Tibial nerve (tissue), 4 donors: Measurements from ENCODE around the gene MALAT1. TPM values are rescaled to one million over a fixed set of nuclear protein-coding genes. Genes with fewer than 3 reads are reported as not detected.
"Not testable (repeated sequence)": the region's sequence is repeated elsewhere in the genome, so short reads cannot be mapped to it uniquely, and the experiment has no call there.

Experiments used
- DNase-seq, 2 donors: peaks; one replicate each; pipeline ENCODE4 v3.0.0-alpha.2; 2019; ENCODE audit warnings: low spot score in 2 of 2
- H3K27ac ChIP-seq, 4 donors: fragments of 200-600 bp; sonication (generic) in 3 of 4; one replicate each; pipeline ENCODE4 v1.5.1; 2017 to 2019; ENCODE audit warnings: mild to moderate bottlenecking in 1 of 4
- H3K27me3 ChIP-seq, 2 donors: fragments of 200-600 bp; sonication (generic) in 1 of 2; one replicate each; pipeline versions ENCODE4 v1.5.1 to v1.6.0; 2017 to 2019
- H3K36me3 ChIP-seq, 3 donors: fragments of 200-600 bp; sonication (generic); one replicate each; pipeline ENCODE4 v1.5.1; 2018 to 2019
- H3K4me1 ChIP-seq, 4 donors: fragments of 200-600 bp; sonication (generic) in 3 of 4; one replicate each; pipeline ENCODE4 v1.5.1; 2017 to 2019
- H3K4me3 ChIP-seq, 4 donors: fragments of 200-600 bp; sonication (generic) in 3 of 4; one replicate each; pipeline ENCODE4 v1.5.1; 2017 to 2019; ENCODE audit warnings: mild to moderate bottlenecking in 1 of 4, moderate library complexity in 1 of 4
- H3K9me3 ChIP-seq, 4 donors: fragments of 200-600 bp; sonication (generic) in 3 of 4; one replicate each; pipeline ENCODE4 v1.5.1; 2017 to 2019
- EP300 ChIP-seq, 2 donors: sonication (generic); formaldehyde crosslinking; IDR thresholded peaks; one replicate each; pipeline ENCODE4 v1.6.1; 2017; ENCODE audit warnings: antibody characterized with exemption in 2 of 2, mild to moderate bottlenecking in 1 of 2
- POLR2A ChIP-seq, 2 donors: fragments of 450-650 bp; IDR thresholded peaks; one replicate each; pipeline ENCODE4 v1.6.1; 2017; ENCODE audit warnings: antibody characterized with exemption in 2 of 2, mild to moderate bottlenecking in 2 of 2, moderate library complexity in 2 of 2
- WGBS, 2 donors: methylation state at CpG; one replicate each; pipeline ENCODE4 v1.1.5; 2018; 5-methylcytosine and 5-hydroxymethylcytosine counted together
- total RNA-seq, 4 donors: library from RNA; depleted of rRNA; stranded (reverse); fragments of >200 nt; gene quantifications; one replicate each; pipeline ENCODE4 v1.1.0, GENCODE V29; 2016
- TF ChIP-seq, protein P1 (sequence below), 5 experiments: fragments of 200-600 bp in 3 of 5; fragments of 450-650 bp in 2 of 5; sonication (generic) in 3 of 5; IDR thresholded peaks; one replicate each; pipeline ENCODE4 v1.5.1; 2016 to 2019; ENCODE audit warnings: antibody characterized with exemption in 5 of 5, mild to moderate bottlenecking in 3 of 5, moderate library complexity in 2 of 5

The MALAT1 gene
- total RNA-seq, 4 donors from 2014 or later = 20,649 to 23,532 (median 22,230) TPM

DNA sequence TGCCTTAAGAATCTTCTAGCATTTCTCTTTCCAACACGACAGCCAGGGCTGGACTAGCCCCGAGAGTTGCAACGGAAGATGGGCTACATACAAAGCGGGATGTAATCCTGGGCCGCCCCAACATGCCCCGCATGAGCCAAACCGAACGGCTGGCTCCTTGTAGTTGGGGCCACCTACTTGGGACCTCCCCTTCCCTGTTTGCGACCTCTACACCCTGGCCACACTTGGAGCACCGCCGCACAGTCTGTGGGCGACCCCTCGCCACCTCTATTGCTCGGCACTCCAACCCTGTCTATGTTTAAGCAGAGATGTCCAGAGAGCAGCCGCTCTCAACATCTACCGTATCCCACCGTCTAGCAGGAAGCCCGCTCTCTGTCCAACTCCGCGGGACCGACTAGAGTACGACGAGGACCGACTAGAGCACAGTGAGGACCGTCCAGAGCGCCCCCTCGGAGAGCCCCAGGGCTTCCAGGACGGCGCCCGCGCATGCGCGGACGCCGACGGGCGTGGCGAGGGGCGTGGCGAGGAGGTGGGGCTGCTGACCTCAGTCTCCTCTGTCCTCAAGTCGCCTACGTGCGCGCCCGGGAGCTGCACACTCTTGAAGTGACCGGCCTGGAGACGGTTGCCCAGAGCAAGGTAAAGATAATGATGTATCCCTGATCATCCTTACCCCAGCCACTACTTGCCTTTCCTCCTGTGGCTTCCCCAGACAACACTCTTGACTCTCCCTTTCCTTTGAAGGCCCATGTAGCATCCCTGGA, 44.0 kb upstream of the MALAT1 start:
- Histone ChIP-seq H3K9me3 (no peaks in the 10 kb centered on the region), H3K4me1 (peaks cover 0 to 40% (median 14%) of the 10 kb centered on the region in 4 donors), H3K4me3 (peak overlapping the region; percentile 35 to 64 (median 53)), H3K27ac (peak overlapping the region; percentile 79 to 95 (median 90)), H3K27me3 (no peaks in the 10 kb centered on the region), H3K36me3 (no peaks in the 10 kb centered on the region)
- TF ChIP-seq POLR2A (IDR thresholded peaks at IDR 0.05) = peak; percentile 82 to 95
- TF ChIP-seq, protein P1, sequence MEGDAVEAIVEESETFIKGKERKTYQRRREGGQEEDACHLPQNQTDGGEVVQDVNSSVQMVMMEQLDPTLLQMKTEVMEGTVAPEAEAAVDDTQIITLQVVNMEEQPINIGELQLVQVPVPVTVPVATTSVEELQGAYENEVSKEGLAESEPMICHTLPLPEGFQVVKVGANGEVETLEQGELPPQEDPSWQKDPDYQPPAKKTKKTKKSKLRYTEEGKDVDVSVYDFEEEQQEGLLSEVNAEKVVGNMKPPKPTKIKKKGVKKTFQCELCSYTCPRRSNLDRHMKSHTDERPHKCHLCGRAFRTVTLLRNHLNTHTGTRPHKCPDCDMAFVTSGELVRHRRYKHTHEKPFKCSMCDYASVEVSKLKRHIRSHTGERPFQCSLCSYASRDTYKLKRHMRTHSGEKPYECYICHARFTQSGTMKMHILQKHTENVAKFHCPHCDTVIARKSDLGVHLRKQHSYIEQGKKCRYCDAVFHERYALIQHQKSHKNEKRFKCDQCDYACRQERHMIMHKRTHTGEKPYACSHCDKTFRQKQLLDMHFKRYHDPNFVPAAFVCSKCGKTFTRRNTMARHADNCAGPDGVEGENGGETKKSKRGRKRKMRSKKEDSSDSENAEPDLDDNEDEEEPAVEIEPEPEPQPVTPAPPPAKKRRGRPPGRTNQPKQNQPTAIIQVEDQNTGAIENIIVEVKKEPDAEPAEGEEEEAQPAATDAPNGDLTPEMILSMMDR (IDR thresholded peaks at IDR 0.05) = peak in 2 of 5 experiments; percentile 12 to 48
- peak; percentile 95 to 97 for TF ChIP-seq EP300 (IDR thresholded peaks at IDR 0.05)
- peak; percentile 88 to 89 for DNase-seq
- 2 to 4% methylated on average over 34 to 47 of the region's 47 CpGs for WGBS, 2 donors

DNA sequence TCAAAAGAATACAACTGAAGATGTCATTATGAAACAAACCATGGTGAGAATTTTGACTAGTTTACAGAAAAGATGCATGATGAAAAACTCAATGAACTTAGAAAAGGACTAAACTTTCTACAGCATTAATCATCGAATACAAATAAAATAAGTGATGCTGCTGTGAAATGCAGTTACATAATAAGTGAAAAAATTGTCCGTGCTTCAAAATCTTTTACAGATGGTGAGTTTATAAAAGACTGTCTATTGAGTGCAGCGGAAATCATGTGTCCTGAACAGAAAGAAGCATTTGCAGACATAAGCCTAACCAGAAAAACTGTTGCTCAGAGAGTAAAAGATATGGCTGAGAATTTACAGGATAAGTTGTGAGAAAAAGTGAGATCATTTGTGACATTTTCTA, 42.4 kb upstream of the MALAT1 start:
- Histone ChIP-seq H3K36me3 (no peaks in the 10 kb centered on the region), H3K4me3 (no peak overlapping the region), H3K27me3 (no peaks in the 10 kb centered on the region), H3K9me3 (no peaks in the 10 kb centered on the region), H3K4me1 (peaks cover 0 to 40% (median 14%) of the 10 kb centered on the region in 4 donors), H3K27ac (peak overlapping the region in 1 of 4 donors; percentile 43)
- DNase-seq = no peak
- TF ChIP-seq, protein P1 (IDR thresholded peaks at IDR 0.05) = no peak
- TF ChIP-seq EP300 (IDR thresholded peaks at IDR 0.05) (no peak), POLR2A (IDR thresholded peaks at IDR 0.05) (no peak)
- 62 to 75% methylated on average over 3 of the region's 3 CpGs for WGBS, 2 donors

DNA sequence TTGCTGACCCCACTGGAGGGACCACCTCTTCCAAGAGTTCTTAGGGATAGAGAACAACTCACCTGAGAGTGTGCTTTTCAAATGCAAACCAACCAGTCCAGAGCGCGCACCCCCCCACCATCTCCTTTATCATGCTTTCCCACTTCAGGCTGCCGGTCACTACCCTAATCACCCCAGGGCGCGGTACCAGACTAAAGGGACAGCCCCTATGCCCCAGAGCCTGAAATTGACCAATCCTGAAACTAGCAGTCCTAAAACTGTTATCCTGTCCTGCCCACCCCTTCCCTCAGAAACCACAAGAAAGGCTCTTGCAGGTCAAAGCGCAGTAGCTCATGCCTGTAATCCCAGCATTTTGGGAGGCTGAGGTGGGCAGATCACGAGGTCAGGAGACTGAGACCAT, 39.3 kb upstream of the MALAT1 start:
- Histone ChIP-seq H3K36me3 (no peaks in the 10 kb centered on the region), H3K4me3 (no peak overlapping the region), H3K27ac (no peak overlapping the region), H3K4me1 (peaks cover 0 to 17% (median 5%) of the 10 kb centered on the region in 4 donors), H3K27me3 (no peaks in the 10 kb centered on the region), H3K9me3 (no peaks in the 10 kb centered on the region)
- WGBS, 2 donors = 76 to 86% methylated on average over 7 of the region's 7 CpGs
- DNase-seq = no peak
- TF ChIP-seq POLR2A (IDR thresholded peaks at IDR 0.05) (no peak), EP300 (IDR thresholded peaks at IDR 0.05) (no peak)
- TF ChIP-seq, protein P1 (IDR thresholded peaks at IDR 0.05) = no peak

DNA sequence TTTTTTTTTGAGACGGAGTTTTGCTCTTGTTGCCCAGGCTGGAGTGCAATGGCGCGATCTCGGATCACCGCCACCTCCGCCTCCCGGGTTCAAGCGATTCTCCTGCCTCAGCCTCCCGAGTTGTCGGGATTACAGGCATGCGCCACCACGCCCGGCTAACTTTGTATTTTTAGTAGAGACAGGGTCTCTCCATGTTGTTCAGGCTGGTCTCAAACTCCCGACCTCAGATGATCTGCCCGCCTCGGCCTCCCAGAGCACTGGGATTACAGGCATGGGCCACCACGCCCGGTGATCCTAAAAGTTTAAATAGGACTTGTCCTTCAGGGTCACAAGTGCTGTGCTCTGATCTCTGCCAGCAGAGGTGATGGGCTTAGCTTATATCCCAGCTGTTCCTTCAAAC, 33.4 kb upstream of the MALAT1 start:
- H3K4me1 ChIP-seq = peaks cover 0 to 20% (median 2%) of the 10 kb centered on the region in 4 donors
- WGBS, 2 donors = 92 to 93% methylated on average over 18 of the region's 18 CpGs
- H3K9me3 ChIP-seq, DNase-seq, H3K4me3 ChIP-seq, H3K27me3 ChIP-seq, H3K36me3 ChIP-seq, H3K27ac ChIP-seq: not testable (repeated sequence)

DNA sequence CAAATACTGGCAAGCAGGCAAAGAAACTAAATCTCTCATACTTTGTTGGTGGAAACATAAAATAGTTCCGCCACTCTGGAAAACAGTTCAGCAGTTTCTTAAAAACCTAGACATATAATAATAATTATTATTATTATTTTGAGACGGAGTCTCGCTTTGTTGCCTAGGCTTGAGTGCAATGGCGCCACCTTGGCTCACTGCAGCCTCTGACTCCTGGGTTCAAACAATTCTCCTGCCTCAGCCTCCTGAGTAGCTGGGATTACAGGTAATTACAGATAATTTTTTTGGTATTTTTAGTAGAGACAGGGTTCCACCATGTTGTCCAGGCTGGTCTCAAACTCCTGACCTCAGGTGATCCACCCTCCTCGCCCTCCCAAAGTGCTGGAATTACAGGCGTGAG, 31.5 kb upstream of the MALAT1 start:
- WGBS, 2 donors = 85 to 89% methylated on average over 6 of the region's 6 CpGs
- H3K9me3 ChIP-seq, DNase-seq, H3K36me3 ChIP-seq, H3K4me3 ChIP-seq, H3K27ac ChIP-seq, H3K27me3 ChIP-seq: not testable (repeated sequence)
- peaks cover 0 to 36% (median 7%) of the 10 kb centered on the region in 4 donors for H3K4me1 ChIP-seq

DNA sequence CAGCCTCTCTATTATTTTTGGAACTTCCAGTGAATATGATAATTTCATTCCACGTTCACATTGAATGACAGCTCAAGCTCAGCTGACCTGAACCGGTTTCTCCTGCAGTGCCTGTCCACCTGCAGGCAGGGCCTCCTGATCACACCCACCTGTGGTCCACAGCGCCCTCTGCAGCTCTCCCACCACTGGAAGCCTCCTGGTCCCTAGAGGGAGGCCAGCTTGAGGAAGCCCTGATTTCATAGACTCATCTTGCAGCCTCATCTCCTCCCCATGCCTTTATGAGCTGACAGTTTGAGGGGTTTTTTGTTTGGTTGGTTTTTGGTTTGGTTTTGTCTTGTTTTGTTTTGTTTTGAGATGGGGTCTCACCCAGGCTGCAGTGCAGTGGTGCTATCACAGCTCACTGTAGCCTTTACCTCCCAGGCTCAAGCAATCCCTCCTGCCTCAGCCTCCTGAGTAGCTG, 29.9 kb upstream of the MALAT1 start:
- Histone ChIP-seq H3K36me3 (no peaks in the 10 kb centered on the region), H3K27ac (peak overlapping the region in 2 of 4 donors; percentile 11 to 22), H3K27me3 (no peaks in the 10 kb centered on the region), H3K4me1 (peaks cover 0 to 42% (median 10%) of the 10 kb centered on the region in 4 donors), H3K4me3 (no peak overlapping the region), H3K9me3 (no peaks in the 10 kb centered on the region)
- TF ChIP-seq EP300 (IDR thresholded peaks at IDR 0.05) (no peak), POLR2A (IDR thresholded peaks at IDR 0.05) (no peak)
- TF ChIP-seq, protein P1 (IDR thresholded peaks at IDR 0.05) = peak; percentile 26 to 54 (median 33)
- 9 to 26% methylated on average over 3 of the region's 3 CpGs for WGBS, 2 donors
- DNase-seq = peak in 1 of 2 donors; percentile 44
